NAMALWA (cell line): Measurements from ENCODE around the gene SLC12A8.

Experiments
- DNase-seq: peaks from one replicate; pipeline ENCODE4 v3.0.0-alpha.2; 2015; ENCODE audit warnings: low spot score

The SLC12A8 gene

GRCh38 chr3:125186800-125187598 lies 25.5 kb downstream of the SLC12A8 start:
- DNase-seq, result no peak

DNA sequence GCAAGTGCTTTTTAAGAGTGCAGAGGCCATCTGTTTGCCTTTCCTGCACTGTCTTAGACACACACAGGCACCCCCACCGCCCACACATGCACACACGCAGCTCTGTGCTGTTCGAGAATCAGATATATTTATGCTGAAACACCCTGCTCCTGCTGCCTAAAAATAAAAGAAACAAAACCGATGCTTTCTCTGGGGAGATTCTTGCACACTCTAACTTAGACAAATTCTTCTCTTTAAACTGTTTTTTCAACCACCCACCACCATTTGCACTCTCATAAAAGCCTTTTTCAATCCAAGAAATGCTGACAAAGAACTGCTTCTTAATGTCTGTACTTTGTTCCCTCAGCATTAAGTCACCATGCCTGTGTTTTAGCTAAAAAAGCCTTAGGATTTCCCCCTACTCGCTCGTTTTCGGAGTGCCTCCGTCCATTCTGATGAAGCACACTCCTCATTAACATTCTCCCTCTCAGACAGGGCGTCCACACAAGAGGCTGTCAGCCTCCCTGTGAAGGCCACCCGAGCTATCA lies 26.2 kb downstream of the SLC12A8 start:
- no peak for DNase-seq

- DNase-seq, result no peak
These were observed 26.7 kb downstream of the SLC12A8 start for GRCh38 chr3:125185805-125186204.

DNA sequence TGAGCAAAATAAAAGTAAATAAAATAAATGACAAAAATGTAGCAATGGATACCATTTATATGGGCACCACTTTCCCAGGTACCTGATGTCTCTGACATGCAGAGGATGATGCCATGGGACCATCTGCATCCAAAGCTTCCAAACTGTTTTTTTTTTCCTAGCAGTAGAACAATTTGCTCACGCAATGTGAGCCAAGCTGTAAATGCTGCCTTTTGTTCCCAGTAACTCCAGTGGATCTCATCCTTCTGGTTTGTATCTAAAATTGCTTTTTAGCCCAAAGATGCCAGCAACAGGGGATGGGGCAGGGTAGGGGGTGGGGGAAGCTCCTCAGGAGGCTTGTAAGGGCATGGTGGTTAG lies 32.7 kb downstream of the SLC12A8 start:
- no peak for DNase-seq

DNA sequence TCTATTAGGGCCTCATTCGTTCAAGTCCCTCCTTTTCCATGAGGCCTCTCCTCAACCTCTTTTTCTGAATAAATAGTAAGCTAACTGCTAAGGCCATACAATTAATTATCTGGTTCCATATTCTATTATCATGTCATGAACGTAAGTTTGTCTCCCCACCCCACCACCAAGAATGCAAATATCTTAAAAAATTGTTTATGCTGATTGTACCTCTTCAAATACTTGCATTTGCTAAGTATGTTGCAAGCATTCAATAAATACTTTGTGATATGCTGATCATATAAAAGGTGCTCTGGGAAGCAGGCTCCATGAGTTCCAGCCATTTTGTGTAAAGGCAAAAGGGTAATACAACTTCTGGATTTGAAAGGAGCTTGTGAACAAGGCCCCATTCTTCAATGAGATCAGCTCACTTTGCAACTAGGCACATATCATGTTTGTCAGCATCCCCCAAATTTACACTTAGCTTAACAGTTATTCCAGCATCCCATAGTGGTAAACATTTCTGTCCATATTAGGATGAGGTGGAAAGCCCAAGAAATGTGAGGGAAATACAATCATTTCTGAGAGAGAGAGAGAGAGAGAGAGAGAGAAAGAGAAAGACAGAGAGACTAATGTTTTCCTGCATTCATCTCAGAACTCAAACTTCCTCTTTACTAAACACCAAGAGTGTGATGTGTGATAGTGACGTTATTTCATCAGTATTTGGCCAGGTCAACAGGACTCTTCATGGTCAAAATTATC lies 33.2 kb downstream of the SLC12A8 start:
- DNase-seq, result peak; percentile 9

DNA sequence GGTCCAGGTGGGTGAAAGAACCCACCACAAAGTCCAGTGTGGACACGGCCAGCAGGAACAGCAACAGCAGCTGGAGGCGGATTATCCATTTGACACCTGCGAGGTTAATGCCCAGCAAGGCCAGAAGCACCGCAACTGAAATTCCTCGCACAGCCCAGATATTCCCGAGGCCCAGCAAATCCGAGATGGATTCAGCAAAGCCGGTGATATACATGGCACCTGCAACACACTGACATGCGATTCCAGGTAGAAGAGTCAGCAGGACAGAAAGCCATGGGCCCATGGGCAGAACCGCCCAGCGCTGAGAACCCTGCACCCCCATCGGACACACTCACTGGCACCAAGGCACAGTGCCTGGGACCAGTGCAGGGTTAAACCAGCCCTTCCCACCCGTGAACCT lies 34.8 kb downstream of the SLC12A8 start:
- no peak for DNase-seq

GRCh38 chr3:125175295-125176078 lies 37.1 kb downstream of the SLC12A8 start:
- DNase-seq, result no peak

DNA sequence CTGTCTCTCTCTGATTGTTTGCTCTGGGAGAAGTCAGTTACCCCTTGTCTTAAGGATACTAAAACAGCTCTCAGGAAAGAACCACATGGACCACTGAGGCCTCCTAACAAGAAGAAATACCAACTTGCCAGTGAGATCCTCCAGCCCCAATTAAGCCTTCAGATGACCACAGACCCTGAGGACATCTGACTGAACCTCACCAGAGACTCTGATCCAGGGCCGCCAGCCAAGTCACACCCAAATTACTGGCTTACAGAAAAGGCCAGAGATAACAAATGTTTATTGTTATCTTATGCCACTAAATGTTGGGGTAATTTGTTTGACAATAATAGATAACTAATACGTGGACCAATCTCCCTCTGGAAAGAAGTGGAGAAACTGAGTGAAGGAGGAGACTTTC lies 40.2 kb downstream of the SLC12A8 start:
- DNase-seq, result no peak

GRCh38 chr3:125168711-125169393 lies 43.7 kb downstream of the SLC12A8 start:
- DNase-seq, result no peak

- no peak for DNase-seq
These were observed 45.9 kb downstream of the SLC12A8 start for GRCh38 chr3:125166599-125167136.

DNA sequence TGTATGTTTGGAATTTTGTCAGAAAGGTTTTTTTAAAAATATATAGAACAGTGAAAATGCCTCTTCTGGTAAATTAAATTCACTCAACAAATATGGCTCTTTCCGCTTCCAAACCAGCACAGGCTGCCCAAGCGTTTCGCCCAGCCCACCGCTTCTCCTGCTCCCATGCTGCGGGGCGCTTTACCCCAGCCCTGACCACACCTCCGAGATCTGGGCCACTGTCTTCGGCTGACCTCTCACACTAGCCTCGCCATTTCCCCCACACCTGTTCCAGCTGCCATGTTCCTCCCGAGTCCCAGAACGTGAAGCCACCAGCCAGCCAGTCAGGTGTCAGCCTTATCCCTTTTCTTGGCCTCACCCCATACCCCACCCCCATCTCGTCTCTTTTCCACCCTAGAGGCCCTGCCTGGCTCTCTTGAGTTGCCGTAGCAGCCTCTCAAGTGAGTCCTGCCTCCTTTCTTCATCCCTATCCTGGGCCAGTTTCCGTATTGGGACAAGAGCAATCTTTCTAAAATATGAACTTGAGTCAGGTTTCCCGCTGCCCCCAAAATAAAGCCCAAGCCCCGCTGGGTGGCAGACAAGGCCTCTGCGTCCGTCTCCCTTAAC lies 46.5 kb downstream of the SLC12A8 start:
- no peak for DNase-seq

GRCh38 chr3:125165189-125165947 lies 47.2 kb downstream of the SLC12A8 start:
- DNase-seq, result peak; percentile 9

- no peak for DNase-seq
These were observed 48.6 kb downstream of the SLC12A8 start for GRCh38 chr3:125163739-125164601.

- no peak for DNase-seq
These were observed 50.8 kb downstream of the SLC12A8 start for GRCh38 chr3:125161607-125162219.

DNA sequence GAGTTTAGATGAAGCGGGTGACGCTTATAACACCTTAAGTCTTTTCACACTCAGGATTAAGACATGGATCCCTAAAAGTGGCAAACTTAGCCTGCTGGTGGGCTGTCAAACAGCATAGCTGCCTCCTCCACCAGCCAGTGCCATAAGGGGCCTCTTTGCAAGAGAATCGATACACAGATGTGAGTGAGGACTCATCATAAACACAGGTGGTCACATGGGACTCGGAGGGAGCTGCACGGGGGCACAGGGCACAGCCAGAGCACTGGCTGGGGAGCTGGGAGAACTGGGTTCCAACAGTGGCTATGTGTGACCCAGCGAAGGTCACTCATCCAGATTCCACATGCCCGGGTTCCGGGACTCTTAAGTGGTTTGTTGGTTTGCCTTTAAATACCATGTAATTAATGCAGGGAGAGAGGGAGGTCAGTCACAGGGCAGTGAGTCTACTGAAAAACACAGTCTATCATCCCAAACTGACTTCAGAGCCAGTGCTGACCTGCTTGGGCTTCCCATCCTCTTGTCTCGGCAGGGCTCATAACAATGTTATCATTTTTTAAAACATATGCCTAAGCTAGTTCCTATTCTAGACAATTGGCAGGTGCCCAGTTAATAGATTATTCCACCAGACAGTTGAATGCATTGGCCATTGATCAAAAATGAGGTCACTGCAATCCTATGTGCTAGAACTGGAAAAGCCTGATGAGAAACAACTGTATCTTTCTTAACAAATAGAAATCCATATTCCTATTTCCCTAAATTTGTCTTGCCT lies 51.8 kb downstream of the SLC12A8 start:
- no peak for DNase-seq

DNA sequence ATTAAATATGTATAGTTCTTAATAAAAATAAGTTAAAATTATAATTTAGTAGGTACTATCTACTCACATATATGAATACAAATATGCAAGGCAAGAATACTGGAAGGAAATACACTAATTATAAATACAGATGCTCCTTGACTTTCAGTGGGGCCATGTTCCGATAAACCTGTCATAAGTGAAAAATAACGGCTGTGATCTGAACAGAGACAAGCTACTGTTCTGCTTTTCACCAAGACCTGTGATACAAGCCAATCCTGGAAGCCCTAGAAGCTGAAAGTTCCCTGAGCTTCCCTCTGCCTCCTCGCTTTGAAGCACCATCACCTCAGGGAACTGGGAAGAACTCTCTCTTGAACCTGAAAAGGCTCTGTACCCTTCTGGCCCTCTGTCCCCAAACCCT lies 55.4 kb downstream of the SLC12A8 start:
- DNase-seq, result no peak

- no peak for DNase-seq
These were observed 56.1 kb downstream of the SLC12A8 start for GRCh38 chr3:125156456-125156855.

DNA sequence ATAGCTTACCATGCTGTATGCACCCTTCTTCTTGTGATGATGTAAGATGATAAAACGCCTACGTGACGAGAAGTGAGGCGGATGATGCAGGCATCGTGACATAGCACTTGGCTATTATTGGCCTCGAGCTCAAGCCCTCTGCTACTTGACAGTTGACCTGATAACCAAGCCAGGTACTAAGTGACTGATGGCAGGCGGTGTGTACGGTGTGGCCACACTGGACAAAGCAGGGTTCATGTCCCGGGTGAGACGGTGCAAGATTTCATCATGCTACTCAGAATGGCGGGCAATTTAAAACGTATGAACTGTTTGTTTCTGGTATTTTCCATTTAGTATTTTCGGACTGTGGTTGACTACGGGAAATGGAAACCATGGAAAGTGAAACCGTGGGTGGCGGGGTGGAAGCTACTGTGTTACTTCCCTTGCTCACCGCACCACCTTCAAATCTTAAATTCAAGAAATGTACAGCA lies 57.7 kb downstream of the SLC12A8 start:
- no peak for DNase-seq
